Fibroblast of peridontal ligament (primary cell): ENCODE results near the gene MYNN.

Source experiments
- DNase-seq: peaks from one replicate; pipeline ENCODE4 v3.0.0-alpha.2; 2010; ENCODE audit errors: extremely low read depth

Gene MYNN

GRCh38 chr3:169777822-169778221 lies 4.6 kb downstream of the MYNN start:
- no peak for DNase-seq

- DNase-seq = no peak
Observed at GRCh38 chr3:169780742-169781141, 7.5 kb downstream of the MYNN start.

- no peak for DNase-seq
Observed at GRCh38 chr3:169781209-169781855, 8.1 kb downstream of the MYNN start.

- DNase-seq = no peak
Observed at GRCh38 chr3:169787120-169787519, 13.9 kb downstream of the MYNN start.

GRCh38 chr3:169787791-169788190 lies 14.6 kb downstream of the MYNN start:
- no peak for DNase-seq

- peak; percentile 36 for DNase-seq
Observed at GRCh38 chr3:169790219-169790618, 17.0 kb downstream of the MYNN start.

GRCh38 chr3:169790687-169791429 lies 17.7 kb downstream of the MYNN start:
- DNase-seq = peak; percentile 16

GRCh38 chr3:169792359-169792758 lies 19.2 kb downstream of the MYNN start:
- DNase-seq = no peak

GRCh38 chr3:169804681-169805080 lies 31.5 kb downstream of the MYNN start:
- DNase-seq = no peak

- no peak for DNase-seq
Observed at GRCh38 chr3:169809230-169809795, 36.1 kb downstream of the MYNN start.

GRCh38 chr3:169811631-169812331 lies 38.6 kb downstream of the MYNN start:
- DNase-seq = peak; percentile 85

- peak; percentile 81 for DNase-seq
Observed at GRCh38 chr3:169812332-169813235, 39.4 kb downstream of the MYNN start, which contains the start of the genes LRRC34 and LRRIQ4. TSS of gene LRRC34 (minus strand) at chr3:169812904. CDS start at chr3:169812548, 356 bp downstream. TSS of gene LRRIQ4 (plus strand) at chr3:169812870. CDS start at chr3:169821922, 9,052 bp downstream.

- DNase-seq = no peak
Observed at GRCh38 chr3:169813278-169813677, 40.1 kb downstream of the MYNN start.

- no peak for DNase-seq
Observed at GRCh38 chr3:169813757-169814517, 40.7 kb downstream of the MYNN start.

- no peak for DNase-seq
Observed at GRCh38 chr3:169815590-169816150, 42.5 kb downstream of the MYNN start.

- DNase-seq = peak; percentile 17
Observed at GRCh38 chr3:169818316-169818715, 45.1 kb downstream of the MYNN start.

- DNase-seq = no peak
Observed at GRCh38 chr3:169822091-169822490, 48.9 kb downstream of the MYNN start.

- no peak for DNase-seq
Observed at GRCh38 chr3:169822540-169822939, 49.3 kb downstream of the MYNN start.

- DNase-seq = no peak
Observed at GRCh38 chr3:169822983-169823382, 49.8 kb downstream of the MYNN start.

GRCh38 chr3:169825316-169825715 lies 52.1 kb downstream of the MYNN start:
- no peak for DNase-seq
